OCI-LY7 (cell line): ENCODE measurements around the gene TM9SF2. TPM values are rescaled to one million over a fixed set of nuclear protein-coding genes. Genes with fewer than 3 reads are reported as not detected.

Source experiments
- BruUV-seq: library from RNA; stranded (reverse); fragments of 400-500 nt; replicated peaks from 2 replicates; lab custom pipeline; 2021; lab: Mats Ljungman, UMichigan
- CTCF ChIA-PET: fragments of 300-600 bp; sonication (Branson Sonifier 250); formaldehyde crosslinking; loops from one replicate; lab custom pipeline; 2022; ENCODE audit warnings: antibody characterized with exemption; ENCODE audit not compliant: unreplicated experiment; lab: Charles Lee
- POLR2A ChIA-PET: fragments of 300-600 bp; sonication (Branson Sonifier 250); formaldehyde crosslinking; loops from one replicate; lab custom pipeline; 2022; ENCODE audit warnings: antibody characterized with exemption; lab: Charles Lee
- DNase-seq: peaks from one replicate; pipeline ENCODE4 v3.0.0-alpha.2; 2015; ENCODE audit warnings: low spot score
- H2AFZ ChIP-seq: fragments of 200-600 bp; sonication (generic), shearing (Covaris generic); 2 replicates; pipeline ENCODE4 v1.6.1; 2014; ENCODE audit warnings: mild to moderate bottlenecking, antibody characterized with exemption, low read length, moderate library complexity
- H3K27ac ChIP-seq: fragments of 200-600 bp; sonication (generic); 2 replicates; pipeline ENCODE4 v1.5.1; 2014; ENCODE audit warnings: mixed run types, low read depth, mild to moderate bottlenecking, moderate library complexity, low read length, inconsistent platforms; ENCODE audit not compliant: poor library complexity, severe bottlenecking
- H3K36me3 ChIP-seq: fragments of 200-600 bp; sonication (generic); 2 replicates; pipeline ENCODE4 v1.6.1; 2014; ENCODE audit warnings: mild to moderate bottlenecking, antibody characterized with exemption, low read length, moderate library complexity, mixed read lengths; ENCODE audit not compliant: insufficient read depth
- H3K4me1 ChIP-seq: fragments of 200-600 bp; sonication (generic); 2 replicates; pipeline ENCODE4 v1.5.1; 2014; ENCODE audit warnings: mild to moderate bottlenecking, low read length; ENCODE audit not compliant: insufficient read depth, poor library complexity, severe bottlenecking
- H3K4me2 ChIP-seq: fragments of 200-600 bp; sonication (generic); 2 replicates; pipeline ENCODE4 v1.6.1; 2014; ENCODE audit warnings: mild to moderate bottlenecking, low read length
- H3K4me3 ChIP-seq: fragments of 200-600 bp; sonication (generic); 2 replicates; pipeline ENCODE4 v1.5.1; 2014; ENCODE audit warnings: mild to moderate bottlenecking, low read depth, low read length; ENCODE audit not compliant: poor library complexity, severe bottlenecking
- H3K79me2 ChIP-seq: fragments of 200-600 bp; sonication (generic); 2 replicates; pipeline ENCODE4 v1.6.1; 2016; ENCODE audit warnings: low read depth, mild to moderate bottlenecking, low read length, moderate library complexity, mixed read lengths; ENCODE audit not compliant: insufficient read depth
- H3K9me2 ChIP-seq: fragments of 200-600 bp; sonication (generic); 2 replicates; pipeline ENCODE4 v1.6.1; 2016; ENCODE audit warnings: mild to moderate bottlenecking, low read length, mixed read lengths; ENCODE audit not compliant: insufficient read depth
- H3K9me3 ChIP-seq: fragments of 200-600 bp; sonication (generic); 2 replicates; pipeline ENCODE4 v1.6.1; 2014; ENCODE audit warnings: mild to moderate bottlenecking, mixed run types, low read length, mixed read lengths
- H4K20me1 ChIP-seq: fragments of 200-600 bp; sonication (generic); 2 replicates; pipeline ENCODE4 v1.6.1; 2014; ENCODE audit warnings: mild to moderate bottlenecking, antibody characterized with exemption, low read length, moderate library complexity, mixed read lengths; ENCODE audit not compliant: insufficient read depth
- CTCF ChIP-seq: fragments of 200-600 bp; sonication (generic); conservative IDR thresholded peaks from 2 replicates; pipeline ENCODE4 v1.5.1; 2014; ENCODE audit warnings: mild to moderate bottlenecking, antibody characterized with exemption, low read length, moderate library complexity, mixed read lengths
- EZH2phosphoT487 ChIP-seq: fragments of 200-600 bp; sonication (generic); IDR thresholded peaks from 2 replicates; pipeline ENCODE4 v1.6.1; 2018; ENCODE audit warnings: low read depth, borderline replicate concordance, mild to moderate bottlenecking, mixed run types, antibody characterized with exemption, low read length, moderate library complexity, mixed read lengths
- intact Hi-C: fragments of 100-400 bp; cut with micrococcal nuclease; formaldehyde crosslinking; loops from one replicate; pipeline ENCODE4 v1.10.0; 2022; ENCODE audit not compliant: unreplicated experiment
- total RNA-seq, 2 experiments: library from RNA; depleted of rRNA in 1 of 2; stranded (reverse); fragments of >200 nt in 1 of 2; shearing (Covaris generic) in 1 of 2; gene quantifications; 2 replicates each; pipeline ENCODE4 v1.2.3, GENCODE V29; 2014 to 2022

The TM9SF2 gene
- total RNA-seq, 2 experiments from 2014 or later, result 17.8 to 27.3 TPM

- CTCF ChIA-PET, result no interaction called here
Measured at GRCh38 chr13:99564386-99564785, 63.1 kb downstream of the TM9SF2 start.

GRCh38 chr13:99565478-99566124 lies 64.3 kb downstream of the TM9SF2 start:
- DNase-seq, result no peak
- H3K79me2 ChIP-seq, result no peaks in the 10 kb centered on the region
- no peaks in the 10 kb centered on the region for H3K9me2 ChIP-seq
- intact Hi-C loops, result no loop called here
- H3K36me3 ChIP-seq, result peaks cover 13% of the 10 kb centered on the region
- ChIA-PET CTCF (no interaction called here), POLR2A (no interaction called here)
- H3K9me3 ChIP-seq, result no peaks in the 10 kb centered on the region
- TF ChIP-seq EZH2phosphoT487 (no peak), CTCF (no peak)
- no peaks in the 10 kb centered on the region for H3K4me1 ChIP-seq
- no peak overlapping the region for H3K4me2 ChIP-seq
- H2AFZ ChIP-seq, result no peak overlapping the region
- no peaks in the 10 kb centered on the region for H4K20me1 ChIP-seq
- BruUV-seq, result no TSS peak
- H3K4me3 ChIP-seq, result no peak overlapping the region
- H3K27ac ChIP-seq, result no peak overlapping the region

More at GRCh38 chr13:99564386-99564785, 63.1 kb downstream of the TM9SF2 start:
- BruUV-seq, result no TSS peak
- DNase-seq, result no peak
- Histone ChIP-seq H3K27ac (no peak overlapping the region), H3K4me1 (no peaks in the 10 kb centered on the region), H3K79me2 (no peaks in the 10 kb centered on the region), H3K36me3 (peaks cover 21% of the 10 kb centered on the region), H3K9me2 (no peaks in the 10 kb centered on the region), H2AFZ (no peak overlapping the region), H3K9me3 (no peaks in the 10 kb centered on the region), H3K4me3 (no peak overlapping the region), H4K20me1 (no peaks in the 10 kb centered on the region), H3K4me2 (no peak overlapping the region)
- intact Hi-C loops, result no loop called here
- POLR2A ChIA-PET, result interaction anchor here (1.5 kb wide), 1 partner anchor 15 kb away, joined by 4 read pairs; no protein-coding TSS in a partner anchor
- TF ChIP-seq EZH2phosphoT487, result no peak
- TF ChIP-seq CTCF, result no peak
